HG02763 (cell line): ENCODE data around the gene NSD2.
A peak's percentile ranks its signal among the peaks of the same experiment; 100 is the strongest.
"Not testable (repeated sequence)": the region's sequence is repeated elsewhere in the genome, so short reads cannot be mapped to it uniquely, and the experiment has no call there.

Experiments
- ATAC-seq: cut with Tn5 transposase; IDR thresholded peaks from one replicate; pipeline ENCODE4 v1.9.1; 2021; ENCODE audit warnings: mild to moderate bottlenecking, moderate library complexity; ENCODE audit not compliant: unreplicated experiment

The NSD2 gene

DNA sequence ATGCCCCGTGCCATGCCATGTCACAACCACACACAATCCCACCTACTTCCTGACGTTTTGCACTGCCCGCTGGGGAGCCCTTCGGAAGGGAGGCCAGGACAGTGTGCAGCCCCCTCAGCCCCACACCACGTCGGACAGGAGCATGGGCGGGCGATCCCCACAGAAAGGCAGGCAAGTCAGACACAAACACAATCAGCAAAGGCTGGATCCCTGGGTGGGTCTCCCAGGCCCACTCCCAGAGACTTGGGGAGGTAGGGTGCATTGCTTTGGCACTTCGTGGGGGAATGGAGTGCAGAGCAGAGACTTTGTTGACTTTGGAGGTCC, 29.3 kb upstream of the NSD2 start:
- no peak for ATAC-seq

DNA sequence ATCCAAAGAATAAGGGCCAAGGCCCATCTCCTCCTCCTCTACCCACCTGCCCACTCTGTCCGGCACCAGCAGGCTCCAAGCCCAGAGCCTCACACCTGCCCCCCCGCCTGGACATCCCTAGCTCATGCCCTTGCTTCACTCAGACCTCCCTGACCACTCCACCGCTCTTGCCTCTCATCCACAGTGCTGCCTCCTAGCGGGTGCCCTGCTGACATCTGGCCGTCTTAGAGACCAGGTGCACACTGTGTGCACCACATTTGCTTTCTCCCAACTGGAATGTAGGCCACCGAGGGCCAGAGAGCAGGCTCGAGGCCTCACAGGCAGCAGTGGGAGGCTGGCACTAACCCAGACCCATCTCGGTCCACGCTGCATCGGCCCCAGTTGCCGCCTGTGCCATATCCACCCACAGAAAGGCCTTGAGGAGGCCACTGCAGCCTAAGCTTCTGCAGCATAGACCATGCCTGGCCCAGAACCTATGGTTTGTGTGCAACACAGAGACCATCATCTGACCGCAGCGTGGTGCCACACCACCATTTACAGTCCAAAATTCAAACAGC, 28.8 kb upstream of the NSD2 start:
- ATAC-seq: no peak

GRCh38 chr4:1842993-1843448, 28.2 kb upstream of the NSD2 start:
- no peak for ATAC-seq

GRCh38 chr4:1843852-1844251, 27.3 kb upstream of the NSD2 start:
- no peak for ATAC-seq

DNA sequence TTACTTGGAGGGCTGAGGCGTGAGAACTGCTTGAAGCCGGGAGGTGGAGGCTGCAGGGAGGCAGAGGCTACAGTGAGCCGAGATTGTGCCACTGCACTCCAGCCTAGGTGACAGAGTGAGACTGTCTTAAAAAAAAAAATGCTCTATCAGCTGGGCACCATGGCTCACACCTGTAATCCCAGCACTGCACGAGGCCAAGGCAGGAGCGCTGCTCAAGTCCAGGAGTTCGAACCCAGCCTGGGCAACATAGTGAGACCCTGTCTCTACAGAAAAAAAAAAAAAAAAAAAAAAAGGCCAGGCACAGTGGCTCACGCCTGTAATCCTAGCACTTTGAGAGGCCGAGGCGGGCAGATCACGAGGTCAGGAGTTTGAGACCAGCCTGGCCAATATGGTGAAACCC, 26.6 kb upstream of the NSD2 start:
- not testable (repeated sequence) for ATAC-seq

DNA sequence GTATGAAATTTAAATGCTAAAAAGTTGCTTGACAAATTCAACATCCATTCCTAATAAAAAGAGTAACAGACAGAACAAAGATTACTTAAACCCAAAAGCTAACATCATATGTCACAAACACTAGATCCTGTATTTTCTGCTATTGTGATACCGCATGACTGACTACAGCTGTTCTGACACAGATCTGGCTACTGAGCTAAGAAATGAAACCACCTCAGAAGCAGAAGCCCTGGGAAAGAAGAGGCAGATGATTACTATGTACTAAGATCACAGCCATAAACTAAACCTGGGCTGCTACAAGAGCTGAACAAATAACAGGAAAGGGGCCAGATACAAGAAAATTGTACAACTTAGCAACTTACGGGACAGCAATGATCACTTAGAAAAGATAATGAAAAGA, 24.6 kb upstream of the NSD2 start:
- no peak for ATAC-seq

GRCh38 chr4:1850276-1850675, 20.9 kb upstream of the NSD2 start:
- ATAC-seq: no peak

DNA sequence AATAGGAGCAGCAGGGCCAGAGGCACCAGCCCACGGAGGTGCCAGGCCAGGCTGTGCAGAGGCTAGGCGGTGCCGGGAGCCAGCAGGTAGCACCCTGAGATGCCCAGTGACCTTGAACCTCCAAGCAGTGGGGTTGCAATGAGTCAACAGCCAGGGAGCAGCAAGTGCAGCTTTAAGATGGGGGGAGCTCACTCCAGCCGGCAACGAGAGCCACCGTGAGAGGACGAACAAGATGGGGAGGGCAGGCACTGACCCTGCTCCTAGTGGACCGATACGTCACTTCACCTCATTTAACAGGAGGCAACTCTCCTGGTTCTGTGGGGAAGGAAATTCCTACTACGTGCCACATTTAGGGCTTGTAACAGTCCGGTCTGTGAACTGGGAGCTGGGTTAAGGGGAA, 20.0 kb upstream of the NSD2 start:
- no peak for ATAC-seq

- ATAC-seq: no peak
These were observed 19.4 kb upstream of the NSD2 start for GRCh38 chr4:1851575-1852410.

GRCh38 chr4:1852904-1853623, 18.1 kb upstream of the NSD2 start:
- no peak for ATAC-seq

GRCh38 chr4:1854752-1855151, 16.4 kb upstream of the NSD2 start:
- no peak for ATAC-seq

DNA sequence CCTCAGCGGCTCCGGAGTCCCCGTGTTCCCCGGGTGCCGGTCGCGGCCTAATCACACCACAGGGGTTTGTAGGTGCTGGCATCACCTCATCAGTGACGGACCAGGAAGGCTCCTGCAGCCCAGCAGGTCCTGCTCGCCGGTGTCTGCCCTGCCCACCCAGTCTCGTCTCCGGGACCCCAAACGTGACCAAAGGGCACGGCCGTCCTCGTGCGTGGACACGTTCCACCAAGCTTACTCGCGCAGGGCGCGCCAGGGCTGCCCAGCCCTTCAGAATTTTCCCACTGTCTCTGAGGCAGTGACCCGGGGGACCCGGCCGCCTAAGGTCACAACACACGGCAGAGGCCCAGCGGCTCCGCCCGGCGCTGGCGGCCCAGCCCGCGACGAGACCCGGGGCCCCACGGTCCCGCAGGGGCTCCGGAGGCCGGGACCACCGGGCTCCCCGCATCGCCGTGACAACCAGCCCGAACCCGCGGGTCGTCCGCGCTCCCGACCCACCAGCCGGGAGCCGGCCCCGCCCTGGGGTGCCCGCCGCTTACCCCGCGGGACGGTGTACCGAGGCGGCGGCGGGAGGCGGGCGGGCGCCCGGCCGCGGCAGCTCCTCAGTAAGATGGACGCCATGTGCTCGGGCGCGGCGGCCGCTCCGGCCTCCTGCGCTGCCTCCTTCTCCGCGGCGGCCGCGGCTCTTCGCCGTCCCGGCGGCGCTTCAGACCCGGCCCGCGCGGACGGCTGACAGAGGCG, 15.7 kb upstream of the NSD2 start:
- ATAC-seq: peak; percentile 10

- peak; percentile 88 for ATAC-seq
These were observed 14.9 kb upstream of the NSD2 start, which contains the start of gene LETM1 for GRCh38 chr4:1856071-1856942. Gene LETM1, minus strand, starts transcription at chr4:1856156. Its CDS starts 206 bp downstream, at chr4:1855950.

- no peak for ATAC-seq
These were observed 14.1 kb upstream of the NSD2 start for GRCh38 chr4:1856943-1857699.

DNA sequence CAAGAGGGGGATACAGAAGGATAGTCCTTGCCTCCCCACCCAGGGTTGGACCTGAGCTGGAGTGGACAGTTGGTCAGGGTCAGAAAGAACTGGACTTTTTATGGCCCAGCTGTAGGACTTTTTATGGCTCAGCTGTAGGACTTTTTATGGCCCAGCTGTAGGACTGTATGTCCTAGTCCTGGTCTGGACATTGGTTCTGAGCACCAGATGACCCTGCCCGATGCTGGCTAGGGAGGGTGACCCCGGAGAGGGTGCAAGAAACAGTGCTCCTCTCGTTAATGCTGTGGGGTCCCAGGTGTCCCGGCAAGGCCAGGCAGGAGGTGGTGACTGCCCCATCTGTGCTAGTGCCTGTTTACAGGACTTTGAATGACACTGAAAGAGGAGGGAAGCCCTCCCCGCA, 13.3 kb upstream of the NSD2 start:
- ATAC-seq: no peak

- no peak for ATAC-seq
These were observed 11.8 kb upstream of the NSD2 start for GRCh38 chr4:1859389-1859753.

DNA sequence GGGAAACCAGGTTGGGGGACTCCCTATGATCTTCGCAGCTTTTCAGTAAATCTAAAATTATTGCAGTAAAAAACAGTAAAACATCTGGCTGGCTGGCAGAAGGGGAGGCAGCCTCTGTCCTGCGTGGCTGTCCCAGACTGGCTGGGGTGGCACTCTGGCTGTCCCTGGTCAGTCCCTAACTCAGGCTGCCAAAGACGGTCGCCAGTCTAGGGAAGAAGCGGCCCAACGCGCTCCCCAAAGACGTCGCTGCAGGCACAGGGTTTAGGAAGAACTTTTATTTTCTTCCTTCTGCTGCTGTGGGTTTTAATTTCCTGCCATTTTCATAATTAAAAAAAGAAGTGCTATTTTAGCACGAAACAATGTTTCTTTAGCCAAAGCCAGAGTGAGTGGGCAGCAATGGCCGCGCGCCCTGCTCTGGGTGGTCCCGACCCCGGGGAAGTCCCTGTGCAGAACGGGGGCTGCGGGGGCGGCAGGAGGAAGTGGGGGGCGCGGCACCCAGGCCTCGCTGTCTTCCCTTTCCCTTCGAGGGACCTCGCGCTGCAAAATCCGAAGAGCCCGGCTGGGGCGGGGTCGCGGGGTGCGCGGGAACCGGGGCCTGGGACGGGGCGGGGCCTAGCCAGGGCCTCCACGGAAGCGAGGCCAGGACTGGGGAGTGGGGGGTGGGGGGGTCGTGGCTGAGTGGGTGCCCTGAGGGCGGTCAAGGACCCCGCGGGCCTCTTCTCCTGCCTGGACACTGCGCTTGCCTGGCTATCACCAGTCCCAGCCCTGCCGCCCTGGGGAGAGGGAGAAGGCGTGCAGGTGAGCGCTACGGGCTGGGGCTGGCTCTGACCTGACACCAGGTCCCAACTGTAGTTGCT, 8.9 kb upstream of the NSD2 start:
- ATAC-seq: no peak

GRCh38 chr4:1862961-1863296, 8.3 kb upstream of the NSD2 start:
- no peak for ATAC-seq
